Measurements from ENCODE around the gene ARHGAP12.

DNA sequence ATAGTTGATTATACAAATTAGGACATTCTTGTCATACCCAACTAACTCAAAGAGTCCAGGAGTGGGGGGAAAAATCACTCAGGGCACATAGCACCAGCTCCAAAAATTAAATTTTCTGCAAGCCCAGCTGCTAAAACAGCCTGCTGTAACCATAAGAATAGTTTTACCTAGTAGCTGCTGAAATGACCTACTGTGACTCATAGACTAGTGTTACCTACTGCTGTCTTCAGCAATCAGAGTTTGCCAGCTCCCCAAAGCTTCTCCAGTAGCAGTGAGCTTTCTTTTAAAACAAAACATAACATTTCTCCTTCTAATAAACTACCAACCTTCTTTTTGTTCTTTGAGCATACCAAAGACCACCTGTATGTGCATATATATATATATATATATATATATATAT, 4.2 kb upstream of the ARHGAP12 start:
- TF ChIP-seq CTCF (IDR thresholded peaks at IDR 0.05; ENCODE audit: insufficient read depth, low read length, poor library complexity, severe bottlenecking): no peak
- no peak for TF ChIP-seq EZH2phosphoT487 (conservative IDR thresholded peaks at IDR 0.05; ENCODE audit: low read length)

Data from SU-DHL-6 (cell line).